ENCODE data around the gene SLC47A2. TPM values are rescaled to one million over a fixed set of nuclear protein-coding genes. Genes with fewer than 3 reads are reported as not detected.

SLC47A2 gene
- total and polyA plus RNA-seq, 9 of the 15 experiments (the other 6 are each of a cell fraction or from before 2014, with no cell fraction given) = not detected

DNA sequence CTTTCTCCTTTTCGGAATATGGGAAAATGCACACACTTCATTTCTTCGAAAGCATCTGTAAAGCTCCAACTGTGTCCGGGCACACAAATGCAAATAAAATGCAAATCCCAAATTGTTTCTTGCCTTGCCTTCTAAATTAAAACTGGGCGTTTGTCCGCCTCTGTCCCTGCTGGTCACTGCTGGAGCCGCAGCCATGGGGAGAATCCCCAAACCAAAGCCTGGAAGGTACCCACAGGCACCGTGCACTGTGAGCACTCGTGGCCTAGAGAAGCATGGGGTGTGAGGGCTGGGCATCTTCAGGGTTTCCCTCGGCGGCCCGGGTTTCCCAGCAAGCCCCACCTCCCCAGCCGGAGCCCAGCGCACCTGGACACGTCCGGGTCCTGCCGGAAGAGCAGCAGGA, 2.9 kb downstream of the SLC47A2 start:
- CTCF ChIA-PET (ENCODE audit: low intra/inter-chr PET ratio) = no interaction called here
- POLR2A ChIA-PET = no interaction called here

More for the DNA sequence above, 2.9 kb downstream of the SLC47A2 start:
- TF ChIP-seq, protein P1, sequence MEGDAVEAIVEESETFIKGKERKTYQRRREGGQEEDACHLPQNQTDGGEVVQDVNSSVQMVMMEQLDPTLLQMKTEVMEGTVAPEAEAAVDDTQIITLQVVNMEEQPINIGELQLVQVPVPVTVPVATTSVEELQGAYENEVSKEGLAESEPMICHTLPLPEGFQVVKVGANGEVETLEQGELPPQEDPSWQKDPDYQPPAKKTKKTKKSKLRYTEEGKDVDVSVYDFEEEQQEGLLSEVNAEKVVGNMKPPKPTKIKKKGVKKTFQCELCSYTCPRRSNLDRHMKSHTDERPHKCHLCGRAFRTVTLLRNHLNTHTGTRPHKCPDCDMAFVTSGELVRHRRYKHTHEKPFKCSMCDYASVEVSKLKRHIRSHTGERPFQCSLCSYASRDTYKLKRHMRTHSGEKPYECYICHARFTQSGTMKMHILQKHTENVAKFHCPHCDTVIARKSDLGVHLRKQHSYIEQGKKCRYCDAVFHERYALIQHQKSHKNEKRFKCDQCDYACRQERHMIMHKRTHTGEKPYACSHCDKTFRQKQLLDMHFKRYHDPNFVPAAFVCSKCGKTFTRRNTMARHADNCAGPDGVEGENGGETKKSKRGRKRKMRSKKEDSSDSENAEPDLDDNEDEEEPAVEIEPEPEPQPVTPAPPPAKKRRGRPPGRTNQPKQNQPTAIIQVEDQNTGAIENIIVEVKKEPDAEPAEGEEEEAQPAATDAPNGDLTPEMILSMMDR (IDR thresholded peaks at IDR 0.05 in 2 of 3, conservative IDR thresholded peaks at IDR 0.05 in 1 of 3; ENCODE audit: insufficient read depth in 2 of 3, low read depth in 1 of 3, low read length in 3 of 3) = peak in 2 of 3 experiments; percentile 12; a peak in 1 of 6 replicates
- TF ChIP-seq, protein P2, sequence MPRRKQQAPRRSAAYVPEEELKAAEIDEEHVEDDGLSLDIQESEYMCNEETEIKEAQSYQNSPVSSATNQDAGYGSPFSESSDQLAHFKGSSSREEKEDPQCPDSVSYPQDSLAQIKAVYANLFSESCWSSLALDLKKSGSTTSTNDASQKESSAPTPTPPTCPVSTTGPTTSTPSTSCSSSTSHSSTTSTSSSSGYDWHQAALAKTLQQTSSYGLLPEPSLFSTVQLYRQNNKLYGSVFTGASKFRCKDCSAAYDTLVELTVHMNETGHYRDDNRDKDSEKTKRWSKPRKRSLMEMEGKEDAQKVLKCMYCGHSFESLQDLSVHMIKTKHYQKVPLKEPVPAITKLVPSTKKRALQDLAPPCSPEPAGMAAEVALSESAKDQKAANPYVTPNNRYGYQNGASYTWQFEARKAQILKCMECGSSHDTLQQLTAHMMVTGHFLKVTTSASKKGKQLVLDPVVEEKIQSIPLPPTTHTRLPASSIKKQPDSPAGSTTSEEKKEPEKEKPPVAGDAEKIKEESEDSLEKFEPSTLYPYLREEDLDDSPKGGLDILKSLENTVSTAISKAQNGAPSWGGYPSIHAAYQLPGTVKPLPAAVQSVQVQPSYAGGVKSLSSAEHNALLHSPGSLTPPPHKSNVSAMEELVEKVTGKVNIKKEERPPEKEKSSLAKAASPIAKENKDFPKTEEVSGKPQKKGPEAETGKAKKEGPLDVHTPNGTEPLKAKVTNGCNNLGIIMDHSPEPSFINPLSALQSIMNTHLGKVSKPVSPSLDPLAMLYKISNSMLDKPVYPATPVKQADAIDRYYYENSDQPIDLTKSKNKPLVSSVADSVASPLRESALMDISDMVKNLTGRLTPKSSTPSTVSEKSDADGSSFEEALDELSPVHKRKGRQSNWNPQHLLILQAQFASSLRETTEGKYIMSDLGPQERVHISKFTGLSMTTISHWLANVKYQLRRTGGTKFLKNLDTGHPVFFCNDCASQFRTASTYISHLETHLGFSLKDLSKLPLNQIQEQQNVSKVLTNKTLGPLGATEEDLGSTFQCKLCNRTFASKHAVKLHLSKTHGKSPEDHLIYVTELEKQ (CRISPR knock-in tag; IDR thresholded peaks at IDR 0.05) = no peak
- FAIRE-seq (no peak), ATAC-seq (peak; percentile 60; the same call in 2 of the 3 replicates), DNase-seq (ENCODE audit: extremely low read depth in 1 of 4, low spot score in 3 of 4) (no peak)
- Histone ChIP-seq H2AFZ (ENCODE audit: low read depth, low read length) (no peak overlapping the region), H3K36me3 (ENCODE audit: control insufficient read depth, insufficient read depth, low read length) (no peaks in the 10 kb centered on the region), H3K9me3 (replicated peaks; ENCODE audit: control insufficient read depth, insufficient read depth, low read depth, low read length) (no peaks in the 10 kb centered on the region), H3K27me3 (ENCODE audit: control insufficient read depth in 2 of 2, insufficient read depth in 2 of 2, low read length in 2 of 2) (peaks cover 0 to 44% of the 10 kb centered on the region in 2 experiments; a peak in 2 of 5 replicates), H3K9me1 (ENCODE audit: control insufficient read depth, insufficient read depth, low read length) (no peaks in the 10 kb centered on the region), H3K4me1 (replicated peaks in 1 of 2; ENCODE audit: control insufficient read depth in 2 of 2, insufficient read depth in 2 of 2, low read length in 2 of 2) (peaks cover 0 to 6% of the 10 kb centered on the region in 2 experiments; a peak in 2 of 5 replicates), H3K4me2 (ENCODE audit: insufficient read depth, low read length) (no peak overlapping the region), H3K9ac (ENCODE audit: insufficient read depth in 1 of 2, low read depth in 2 of 2, low read length in 2 of 2) (no peak overlapping the region), H3K79me2 (ENCODE audit: control insufficient read depth, insufficient read depth, low read length) (no peaks in the 10 kb centered on the region), H3K4me3 (no peak overlapping the region), H4K20me1 (replicated peaks; ENCODE audit: control insufficient read depth, insufficient read depth, low read length) (no peaks in the 10 kb centered on the region), H3K27ac (ENCODE audit: extremely low read depth, low read depth, low read length) (no peak overlapping the region)
- intact Hi-C loops (cut with micrococcal nuclease) (no loop called here), in situ Hi-C loops (cut with MboI) (no loop called here)
- WGBS (ENCODE audit: insufficient coverage, low coverage, missing lambda C conversion rate) = 6% methylated on average over 14 of the region's 16 CpGs
- no TSS peak for BruUV-seq (replicated peaks)
